Colonic mucosa (tissue), 4 donors: ENCODE data around the gene POLR2E. TPM values are rescaled to one million over a fixed set of nuclear protein-coding genes. Genes with fewer than 3 reads are reported as not detected.

ENCODE experiments used
- DNase-seq: peaks from one replicate; pipeline ENCODE4 v3.0.0-alpha.2; 2020
- H3K27ac ChIP-seq: fragments of 200-600 bp; one replicate; pipeline ENCODE4 v1.8.0; 2021
- H3K27me3 ChIP-seq: fragments of 200-600 bp; one replicate; pipeline ENCODE4 v1.8.0; 2021
- H3K36me3 ChIP-seq: fragments of 200-600 bp; one replicate; pipeline ENCODE4 v1.8.0; 2021
- H3K4me1 ChIP-seq: fragments of 200-600 bp; one replicate; pipeline ENCODE4 v1.8.0; 2021; ENCODE audit warnings: mild to moderate bottlenecking
- H3K4me3 ChIP-seq: fragments of 200-600 bp; one replicate; pipeline ENCODE4 v1.8.0; 2021
- H3K9ac ChIP-seq, 2 donors: one replicate each; pipeline ENCODE4 v1.7.0; 2013; ENCODE audit warnings: control low read depth in 2 of 2, low read depth in 2 of 2, low read length in 2 of 2
- H3K9me3 ChIP-seq: fragments of 200-600 bp; one replicate; pipeline ENCODE4 v1.8.0; 2021
- CTCF ChIP-seq: fragments of 200-600 bp; IDR thresholded peaks from one replicate; pipeline ENCODE4 v1.8.0; 2022; ENCODE audit warnings: antibody characterized with exemption, mild to moderate bottlenecking
- intact Hi-C: fragments of 100-400 bp; cut with DNase I; formaldehyde crosslinking; loops from one replicate; pipeline ENCODE4 v1.14.1; 2022
- total RNA-seq, 2 donors: library from RNA; stranded (reverse); fragmentation: NEBNext Ultra II Directional in 1 of 2; extraction: Animal tissue kit (Norgen Biotek cat#: 25700) in 1 of 2; gene quantifications; one replicate each; pipeline ENCODE4 v1.2.1, GENCODE V29; 2021
- donor health status: healthy.
- donor health status: DM: no; HTN: no; CAD: no.
- donor health status: DM: no; HTN: no; CAD: no.

The POLR2E gene
- total RNA-seq, 2 donors from 2014 or later, result 135 to 245 TPM

GRCh38 chr19:1134431-1134830 is 39.3 kb upstream of the POLR2E start:
- no peak overlapping the region for H3K27ac ChIP-seq
- intact Hi-C loops, result no loop called here
- no peak overlapping the region for H3K4me3 ChIP-seq
- H3K9me3 ChIP-seq, result no peaks in the 10 kb centered on the region
- no peak for TF ChIP-seq CTCF
- no peaks in the 10 kb centered on the region for H3K36me3 ChIP-seq
- DNase-seq, result no peak
- H3K4me1 ChIP-seq, result peaks cover 28% of the 10 kb centered on the region
- no peak overlapping the region for H3K9ac ChIP-seq
- H3K27me3 ChIP-seq, result no peaks in the 10 kb centered on the region

DNA sequence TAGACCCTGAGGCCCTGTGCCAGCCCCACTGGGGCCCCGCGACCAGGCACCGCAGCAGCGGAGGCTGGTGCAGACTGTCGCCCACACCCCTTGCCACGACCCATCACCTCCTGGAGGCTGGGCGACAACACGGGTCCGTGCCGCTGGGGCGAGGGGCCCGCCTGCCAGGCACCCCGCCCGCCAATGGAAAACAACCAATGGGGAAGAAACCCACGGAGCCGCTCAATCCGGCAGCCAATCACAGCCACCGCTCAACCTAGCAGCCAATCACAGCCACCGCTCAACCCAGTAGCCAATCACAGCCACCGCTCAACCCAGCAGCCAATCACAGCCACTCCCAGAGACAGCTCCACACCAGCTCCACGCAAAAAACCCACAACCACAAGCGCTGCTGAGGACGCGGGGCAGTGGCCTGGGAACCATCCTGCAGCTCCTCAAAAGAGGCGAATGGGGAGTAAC is 38.3 kb upstream of the POLR2E start:
- peak; percentile 45 for DNase-seq
- H3K9me3 ChIP-seq, result no peaks in the 10 kb centered on the region
- TF ChIP-seq CTCF, result no peak
- intact Hi-C loops, result no loop called here
- peak overlapping the region; percentile 88 to 94 for H3K9ac ChIP-seq
- peaks cover 28% of the 10 kb centered on the region for H3K4me1 ChIP-seq
- peak overlapping the region; percentile 96 for H3K4me3 ChIP-seq
- H3K27ac ChIP-seq, result peak overlapping the region; percentile 93
- no peaks in the 10 kb centered on the region for H3K27me3 ChIP-seq
- H3K36me3 ChIP-seq, result no peaks in the 10 kb centered on the region

- peaks cover 28% of the 10 kb centered on the region for H3K4me1 ChIP-seq
- peak overlapping the region; percentile 93 for H3K27ac ChIP-seq
- H3K9me3 ChIP-seq, result no peaks in the 10 kb centered on the region
- TF ChIP-seq CTCF, result no peak
- H3K36me3 ChIP-seq, result no peaks in the 10 kb centered on the region
- intact Hi-C loops, result no loop called here
- DNase-seq, result no peak
- H3K27me3 ChIP-seq, result no peaks in the 10 kb centered on the region
- H3K4me3 ChIP-seq, result peak overlapping the region; percentile 96
- peak overlapping the region; percentile 88 to 94 for H3K9ac ChIP-seq
Measured at GRCh38 chr19:1132552-1133383, 37.6 kb upstream of the POLR2E start.

DNA sequence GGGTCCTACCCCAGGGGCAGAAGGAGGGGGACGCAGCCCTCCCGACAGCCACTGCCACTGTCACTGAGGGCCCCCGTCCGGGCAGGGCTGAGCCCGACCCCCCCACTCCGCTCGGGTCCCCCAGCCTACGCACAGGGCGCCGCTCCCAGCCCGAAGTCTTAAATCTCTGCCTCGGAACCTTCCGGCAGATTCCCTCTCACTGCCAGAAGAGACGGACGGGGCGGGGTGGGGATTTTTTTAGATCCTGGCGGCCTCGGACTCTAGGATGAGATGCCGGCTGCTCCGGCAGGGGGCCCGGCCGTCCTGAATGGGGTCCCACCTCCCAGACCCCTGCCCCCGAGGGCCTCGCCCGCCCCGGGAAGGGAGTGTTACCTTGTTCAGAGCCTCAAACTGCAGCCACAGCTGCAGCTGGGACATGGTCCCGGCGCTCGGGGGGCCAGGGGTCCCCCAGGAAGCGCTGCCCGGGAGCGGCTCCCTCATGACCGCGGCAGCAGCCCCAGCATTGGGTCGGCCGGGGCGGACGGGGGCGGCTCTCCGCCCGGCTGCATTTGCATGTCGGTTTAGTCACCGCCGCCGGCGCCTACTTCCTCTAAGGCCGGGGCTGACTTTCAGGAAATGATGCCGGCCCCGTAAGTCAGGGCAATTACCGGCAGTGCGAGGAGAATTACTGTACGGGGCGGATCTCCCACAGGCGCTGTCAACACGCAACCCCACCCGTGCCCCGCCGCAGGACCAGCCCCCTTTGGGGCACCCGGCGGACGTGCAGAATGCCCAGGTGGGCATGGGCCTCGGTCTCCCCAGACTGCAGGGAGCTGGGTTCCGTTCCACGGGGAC is 36.8 kb upstream of the POLR2E start:
- peaks cover 28% of the 10 kb centered on the region for H3K4me1 ChIP-seq
- no peaks in the 10 kb centered on the region for H3K27me3 ChIP-seq
- DNase-seq, result peak; percentile 93
- H3K9ac ChIP-seq, result peak overlapping the region; percentile 88 to 94
- intact Hi-C loops, result no loop called here
- H3K27ac ChIP-seq, result peak overlapping the region; percentile 93
- TF ChIP-seq CTCF, result no peak
- H3K4me3 ChIP-seq, result peak overlapping the region; percentile 96
- peaks cover 6% of the 10 kb centered on the region for H3K36me3 ChIP-seq
- no peaks in the 10 kb centered on the region for H3K9me3 ChIP-seq
